ENCODE results near the gene DHX16.

DNA sequence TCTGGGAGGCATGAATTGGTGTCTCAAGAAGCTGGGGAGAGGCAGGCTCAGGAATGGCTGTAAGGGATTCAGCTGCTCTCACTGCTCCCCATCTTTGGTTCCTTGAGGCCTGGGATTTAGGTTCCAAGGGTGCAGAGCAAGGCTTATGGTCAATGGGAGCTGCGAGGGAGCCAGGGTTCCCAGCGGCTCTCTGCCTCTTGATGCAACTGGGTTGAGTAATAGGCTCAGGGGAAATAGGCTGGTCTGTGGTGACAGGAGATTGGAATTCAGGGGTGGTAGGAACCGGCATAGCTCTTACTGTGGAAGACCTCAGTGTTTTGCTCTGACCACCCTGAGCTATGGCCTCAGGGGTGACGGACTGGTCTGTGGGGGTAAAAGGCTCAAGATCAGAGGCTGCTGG is 31.0 kb upstream of the DHX16 start:
- TF ChIP-seq EZH2 (IDR thresholded peaks at IDR 0.05; ENCODE audit: insufficient read depth, poor library complexity, severe bottlenecking) (no peak), EZH2phosphoT487 (IDR thresholded peaks at IDR 0.05; ENCODE audit: insufficient read depth, low read depth) (no peak)
